Daoy (cell line): Measurements from ENCODE around the gene ZFYVE9. TPM values are rescaled to one million over a fixed set of nuclear protein-coding genes. Genes with fewer than 3 reads are reported as not detected.
"Not testable (repeated sequence)": the region's sequence is repeated elsewhere in the genome, so short reads cannot be mapped to it uniquely, and the experiment has no call there.

ENCODE experiments used
- DNase-seq: peaks from one replicate; pipeline ENCODE4 v3.0.0-alpha.2; 2015; ENCODE audit warnings: low read depth
- total RNA-seq: library from RNA; depleted of rRNA; stranded (reverse); fragments of >200 nt; shearing (Covaris generic); gene quantifications from 2 replicates; pipeline ENCODE4 v1.2.3, GENCODE V29; 2014

The ZFYVE9 gene
- total RNA-seq, 1 experiment from 2014 or later = 15.3 TPM

DNA sequence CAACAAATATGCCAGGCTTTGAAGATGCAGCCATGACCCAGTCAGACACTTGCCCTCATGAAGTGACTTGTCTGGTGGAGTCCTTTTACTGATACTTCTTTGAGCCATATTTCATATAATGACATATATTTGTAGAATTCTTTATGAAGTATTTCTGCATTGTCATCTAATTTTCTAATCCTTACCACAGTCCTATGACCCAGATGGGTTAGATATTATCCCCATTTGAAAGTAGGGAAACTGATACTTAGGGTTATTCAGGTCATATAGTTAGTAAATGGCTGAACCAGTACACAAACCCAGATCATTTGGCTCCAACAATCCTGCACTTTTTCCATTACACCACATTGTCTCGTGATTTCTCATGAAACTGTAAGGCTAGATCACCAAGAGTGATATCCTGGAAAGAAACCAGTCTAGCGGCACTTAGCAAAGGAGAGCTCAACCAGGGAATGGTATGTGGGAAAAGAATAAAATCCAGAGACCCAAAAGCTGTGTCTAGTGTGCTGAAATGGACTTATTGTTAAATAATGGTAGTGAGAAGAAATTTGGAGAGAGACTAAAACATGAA, 49.6 kb downstream of the ZFYVE9 start:
- DNase-seq = no peak

DNA sequence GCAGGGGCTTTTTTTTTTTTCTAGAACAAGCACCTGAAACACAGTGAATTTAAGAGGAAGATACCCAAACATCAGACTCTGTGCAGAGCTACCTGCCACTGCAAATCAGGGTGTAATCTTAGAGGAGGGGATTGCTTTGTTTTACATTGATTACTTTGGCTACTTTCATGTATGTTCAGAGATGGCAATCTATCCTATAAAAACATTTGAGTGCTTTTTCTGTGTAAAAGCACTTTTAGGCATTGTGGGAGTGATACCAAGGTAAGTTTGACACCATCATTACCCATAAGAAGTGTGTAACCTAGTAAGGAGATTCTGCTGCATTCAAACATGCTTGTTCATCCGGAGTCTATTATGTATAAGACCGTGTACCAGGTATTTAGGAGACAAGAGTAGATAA, 50.1 kb downstream of the ZFYVE9 start:
- DNase-seq = no peak

DNA sequence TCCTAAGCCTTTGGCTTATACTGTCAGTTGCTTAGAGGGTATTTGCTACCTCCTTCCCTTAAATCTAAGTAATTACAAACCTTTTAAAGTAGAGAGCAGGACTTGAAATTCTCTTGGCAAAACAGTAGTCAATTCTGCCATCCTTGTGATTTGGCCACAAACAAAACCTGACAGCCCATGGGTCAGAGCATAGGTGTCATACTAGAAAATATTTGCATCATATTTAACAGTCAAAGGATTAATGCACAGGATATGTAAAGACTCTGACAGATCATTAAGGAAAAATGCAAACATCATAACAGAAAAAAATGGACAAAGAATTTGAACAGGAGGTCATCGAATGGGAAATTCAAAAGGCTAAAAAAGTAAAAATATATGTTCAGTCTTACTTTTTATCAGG, 50.5 kb downstream of the ZFYVE9 start:
- no peak for DNase-seq

GRCh38 chr1:52193985-52194384, 52.1 kb downstream of the ZFYVE9 start:
- DNase-seq = no peak

DNA sequence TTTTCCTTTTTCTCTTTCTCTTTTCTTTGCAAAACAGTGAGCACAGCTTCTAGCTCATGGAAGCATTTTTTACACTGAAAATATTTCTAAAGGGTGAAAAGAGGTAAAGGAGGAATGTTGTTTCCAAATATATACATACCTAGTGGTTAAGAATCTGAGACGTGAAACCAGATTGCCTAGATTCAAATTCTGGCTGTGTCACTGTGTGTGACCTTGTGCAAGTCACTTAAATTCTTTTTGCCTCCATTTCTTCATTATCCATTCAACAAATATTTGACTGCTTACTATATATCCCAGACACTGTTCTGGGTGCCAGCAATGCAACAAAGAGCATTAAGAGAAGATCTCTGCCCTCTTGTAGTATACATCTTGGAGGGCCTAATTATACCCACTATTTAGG, 53.3 kb downstream of the ZFYVE9 start:
- no peak for DNase-seq

- no peak for DNase-seq
Measured at GRCh38 chr1:52203935-52204625, 62.2 kb downstream of the ZFYVE9 start.

- no peak for DNase-seq
Measured at GRCh38 chr1:52204696-52205095, 62.8 kb downstream of the ZFYVE9 start.

DNA sequence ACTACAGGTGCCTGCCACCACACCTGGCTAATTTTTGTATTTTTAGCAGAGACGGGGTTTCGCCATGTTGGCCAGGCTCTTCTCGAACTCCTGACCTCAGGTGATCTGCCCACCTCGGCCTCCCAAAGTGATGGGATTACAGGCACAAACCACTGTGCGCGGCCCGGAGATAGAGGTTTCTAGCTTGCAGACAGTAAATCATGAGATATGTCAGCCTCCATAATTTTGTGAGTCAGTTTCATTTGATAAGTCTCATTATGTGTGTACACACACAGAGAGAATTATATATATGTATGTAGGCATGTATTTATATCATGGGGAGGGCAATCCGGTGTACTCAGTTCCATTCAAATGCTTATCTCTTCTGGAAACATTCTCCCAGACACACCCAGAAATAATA, 64.8 kb downstream of the ZFYVE9 start:
- not testable (repeated sequence) for DNase-seq

DNA sequence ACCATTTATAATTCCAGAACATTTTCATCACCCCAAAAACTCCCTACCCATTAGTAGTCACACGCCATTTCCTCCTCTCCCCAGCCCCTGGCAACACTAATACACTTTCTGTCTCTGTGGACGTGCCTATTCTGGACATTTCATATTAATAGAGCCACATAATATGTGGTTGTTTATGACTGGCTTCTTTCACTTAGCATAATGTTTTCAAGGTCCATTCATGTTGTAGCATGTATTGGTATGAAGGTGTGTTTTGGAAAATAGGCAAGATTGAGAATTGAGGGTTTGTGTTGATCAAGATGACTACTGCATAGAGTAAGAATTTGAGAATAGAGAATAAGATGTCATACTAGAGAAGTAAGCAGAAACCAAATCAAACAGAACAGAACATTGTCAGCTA, 67.5 kb downstream of the ZFYVE9 start:
- no peak for DNase-seq

DNA sequence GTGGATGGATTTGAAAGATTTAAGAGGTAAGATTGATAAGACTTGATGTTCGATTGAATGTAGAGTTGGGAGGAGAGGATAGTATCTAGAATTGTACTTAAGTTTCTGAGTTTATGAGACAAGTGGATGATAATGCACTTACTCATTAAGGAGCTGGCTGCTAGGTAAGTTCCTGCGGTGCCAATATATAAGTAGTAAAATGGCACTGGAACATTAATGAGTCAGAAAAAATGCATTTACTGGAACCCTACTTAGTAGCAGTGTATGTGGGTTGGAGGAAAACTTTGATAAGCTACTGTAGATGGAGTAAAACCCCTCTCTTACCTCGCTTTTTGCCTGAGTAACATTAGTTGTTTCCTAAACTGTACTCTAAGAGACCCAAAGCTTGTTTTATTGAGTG, 68.2 kb downstream of the ZFYVE9 start:
- DNase-seq = no peak

GRCh38 chr1:52216907-52217458, 75.1 kb downstream of the ZFYVE9 start:
- no peak for DNase-seq

DNA sequence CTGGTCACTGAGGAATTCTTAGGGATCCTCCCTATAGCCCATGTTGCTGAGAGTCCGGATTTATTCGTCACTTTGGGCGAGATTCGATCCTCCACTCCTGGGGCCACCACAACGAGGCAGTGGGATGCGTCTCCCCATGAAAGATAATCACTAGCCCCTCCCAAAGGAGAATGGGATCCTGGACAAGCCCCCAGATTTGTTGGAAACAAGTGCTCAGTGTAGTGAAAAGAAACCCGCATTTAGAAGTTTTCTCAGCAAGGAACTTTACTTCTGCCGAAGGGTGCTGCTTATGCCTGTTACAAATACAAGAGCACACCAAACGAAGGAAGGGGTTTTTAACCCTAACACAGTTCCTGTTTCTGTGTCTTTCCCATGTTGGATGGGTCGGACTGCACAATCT, 83.3 kb downstream of the ZFYVE9 start:
- DNase-seq = no peak

GRCh38 chr1:52229494-52229893, 87.6 kb downstream of the ZFYVE9 start:
- DNase-seq = no peak

DNA sequence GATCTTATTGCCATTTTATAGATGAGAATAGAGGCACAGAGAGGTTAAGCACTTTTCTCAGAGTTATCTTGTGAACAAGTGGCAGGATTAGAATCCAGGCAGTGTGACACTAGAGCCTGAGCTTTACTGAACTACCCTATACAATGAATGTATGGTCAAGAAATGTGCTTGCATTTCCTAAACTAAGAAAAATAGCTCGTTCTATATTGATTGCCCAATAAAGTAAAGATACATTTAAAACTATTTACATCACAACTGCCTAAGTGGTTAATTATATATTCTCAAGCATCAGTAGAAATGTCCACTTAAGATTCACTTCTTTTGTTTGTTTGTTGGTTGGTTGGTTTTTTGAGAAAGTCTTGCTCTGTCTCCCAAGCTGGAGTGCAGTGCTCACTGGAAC, 91.6 kb downstream of the ZFYVE9 start:
- DNase-seq = no peak

DNA sequence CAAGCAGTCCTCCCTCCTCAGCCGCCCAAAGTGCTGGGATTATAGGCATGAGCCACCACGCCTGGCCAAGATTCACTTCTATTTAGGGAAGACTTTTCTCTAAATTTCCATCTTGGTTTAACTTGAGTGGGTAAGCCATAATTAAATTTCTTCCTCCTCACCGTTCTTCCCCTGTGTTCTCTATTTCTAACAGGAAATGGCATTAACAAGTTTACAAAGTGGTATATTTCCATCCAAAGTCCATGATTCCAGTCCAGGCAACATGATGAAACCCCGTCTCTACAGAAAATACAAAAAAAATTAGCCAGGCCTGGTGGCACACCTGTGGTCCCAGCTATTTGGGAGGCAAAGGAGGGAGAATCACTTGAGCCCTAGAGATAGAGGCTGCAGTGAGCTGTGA, 92.1 kb downstream of the ZFYVE9 start:
- DNase-seq = no peak

DNA sequence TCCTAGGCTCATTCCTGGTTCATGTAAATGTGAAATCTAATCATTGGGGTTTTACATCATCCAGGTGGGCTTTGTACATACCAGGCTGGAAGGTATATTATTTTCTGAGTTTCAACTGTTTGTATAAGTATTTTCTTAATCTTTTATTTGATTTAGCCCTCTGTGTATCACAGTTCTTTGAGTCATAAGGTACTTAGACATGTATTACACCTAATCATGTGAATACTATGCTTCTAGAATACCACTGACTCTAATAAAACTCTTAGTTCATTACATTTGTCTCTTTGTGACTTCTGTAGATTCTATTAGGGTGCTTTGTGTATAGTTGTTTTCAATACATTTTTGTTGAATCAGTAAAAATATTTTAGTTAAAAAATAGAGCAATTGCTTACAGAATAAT, 92.8 kb downstream of the ZFYVE9 start:
- DNase-seq = no peak

- DNase-seq = no peak
Measured at GRCh38 chr1:52235646-52236045, 93.8 kb downstream of the ZFYVE9 start.

- peak; percentile 84 for DNase-seq
Measured at GRCh38 chr1:52237430-52237829, 95.5 kb downstream of the ZFYVE9 start.

- DNase-seq = peak; percentile 21
Measured at GRCh38 chr1:52238474-52238873, 96.6 kb downstream of the ZFYVE9 start.

- DNase-seq = no peak
Measured at GRCh38 chr1:52238887-52239707, 97.2 kb downstream of the ZFYVE9 start.

DNA sequence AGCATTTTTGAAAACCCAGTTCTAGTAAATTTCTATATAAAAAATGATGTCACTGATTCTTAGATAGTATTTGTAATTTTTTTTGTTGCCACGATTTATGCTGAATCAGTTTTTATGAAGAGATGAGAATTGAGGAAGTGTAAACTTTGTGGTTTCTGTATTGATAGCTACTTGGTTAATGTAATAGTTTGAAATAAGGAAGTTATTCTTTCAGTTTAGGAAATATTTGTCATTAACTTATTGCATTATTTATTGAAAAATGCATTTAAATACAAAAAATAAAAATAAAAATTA, 97.8 kb downstream of the ZFYVE9 start:
- no peak for DNase-seq

DNA sequence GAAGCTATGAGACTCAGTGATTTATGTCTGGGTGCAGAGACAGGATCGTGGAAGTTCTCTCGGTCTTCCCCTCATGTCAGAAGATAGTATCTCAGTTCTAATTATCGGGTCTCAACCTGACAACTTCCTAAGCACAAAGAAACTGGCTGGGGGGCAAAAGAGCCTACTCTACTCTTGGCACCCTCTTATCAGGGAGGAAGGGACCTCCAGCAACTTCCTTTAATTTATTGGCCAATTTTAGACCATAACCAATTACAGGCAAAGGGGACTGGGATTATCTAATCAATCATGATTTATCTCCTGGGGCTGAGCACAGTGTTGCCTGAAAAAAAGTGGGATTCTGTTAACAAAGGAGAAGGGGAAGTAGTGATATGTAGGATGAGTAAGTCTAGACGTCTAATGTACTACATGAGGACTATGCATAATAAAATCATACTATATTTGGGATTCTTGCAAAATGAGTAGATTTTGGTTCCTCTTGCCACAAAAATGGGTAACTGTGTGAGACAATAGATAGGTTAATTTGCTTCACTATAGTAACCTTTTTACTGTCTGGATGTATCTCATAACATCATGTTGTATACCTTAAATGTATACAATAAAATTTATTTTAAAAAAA, 98.8 kb downstream of the ZFYVE9 start:
- DNase-seq = no peak
